ENCODE results near the gene MT4.

GRCh38 chr16:56610017-56610608 lies 45.2 kb downstream of the MT4 start:
- TF ChIP-seq CTCF (IDR thresholded peaks at IDR 0.05) (no peak), POLR2A (IDR thresholded peaks at IDR 0.05) (no peak)

Measured in uterus (tissue), 2 donors.